CD4-positive, alpha-beta T cell treated with Interferon gamma for 1 hour (primary cell): ENCODE measurements around the gene KCNK18.

Experiments used
- DNase-seq: peaks from one replicate; pipeline ENCODE4 v3.0.0-alpha.2; 2020

KCNK18 gene

GRCh38 chr10:117197189-117197588 lies at the start of gene KCNK18:
TSS of gene KCNK18 (plus strand) at chr10:117197489. CDS start at chr10:117197489, 0 bp downstream.
- DNase-seq: no peak

- DNase-seq: no peak
These were observed 49.0 kb upstream of the KCNK18 start for GRCh38 chr10:117148284-117148683.

- DNase-seq: no peak
These were observed 44.6 kb upstream of the KCNK18 start for GRCh38 chr10:117152668-117153067.

- no peak for DNase-seq
These were observed 39.0 kb upstream of the KCNK18 start for GRCh38 chr10:117158297-117158696.

- no peak for DNase-seq
These were observed 37.9 kb upstream of the KCNK18 start for GRCh38 chr10:117159390-117159789.

GRCh38 chr10:117160567-117160966 lies 36.7 kb upstream of the KCNK18 start:
- DNase-seq: no peak

- DNase-seq: no peak
These were observed 35.8 kb upstream of the KCNK18 start for GRCh38 chr10:117161386-117162033.

GRCh38 chr10:117162093-117163060 lies 34.9 kb upstream of the KCNK18 start:
- no peak for DNase-seq

- no peak for DNase-seq
These were observed 34.0 kb upstream of the KCNK18 start for GRCh38 chr10:117163061-117163953.

GRCh38 chr10:117163954-117164548 lies 33.2 kb upstream of the KCNK18 start:
- no peak for DNase-seq

- DNase-seq: no peak
These were observed 32.4 kb upstream of the KCNK18 start for GRCh38 chr10:117164592-117165537.

- DNase-seq: no peak
These were observed 31.5 kb upstream of the KCNK18 start for GRCh38 chr10:117165538-117166417.

- no peak for DNase-seq
These were observed 30.6 kb upstream of the KCNK18 start for GRCh38 chr10:117166418-117167345.

GRCh38 chr10:117167346-117167788 lies 29.9 kb upstream of the KCNK18 start:
- no peak for DNase-seq

- DNase-seq: peak; percentile 57
These were observed 29.3 kb upstream of the KCNK18 start for GRCh38 chr10:117167789-117168674.

GRCh38 chr10:117168729-117169128 lies 28.6 kb upstream of the KCNK18 start:
- no peak for DNase-seq

- DNase-seq: no peak
These were observed 27.8 kb upstream of the KCNK18 start for GRCh38 chr10:117169480-117169879.

- no peak for DNase-seq
These were observed 27.0 kb upstream of the KCNK18 start for GRCh38 chr10:117170244-117170643.
